GM21529 (cell line): ENCODE data around the gene PLXND1.
A peak's percentile ranks its signal among the peaks of the same experiment; 100 is the strongest.
"Not testable (repeated sequence)": the region's sequence is repeated elsewhere in the genome, so short reads cannot be mapped to it uniquely, and the experiment has no call there.

Experiments
- ATAC-seq: cut with Tn5 transposase; IDR thresholded peaks from one replicate; pipeline ENCODE4 v1.9.1; 2021; ENCODE audit not compliant: unreplicated experiment

PLXND1 gene

DNA sequence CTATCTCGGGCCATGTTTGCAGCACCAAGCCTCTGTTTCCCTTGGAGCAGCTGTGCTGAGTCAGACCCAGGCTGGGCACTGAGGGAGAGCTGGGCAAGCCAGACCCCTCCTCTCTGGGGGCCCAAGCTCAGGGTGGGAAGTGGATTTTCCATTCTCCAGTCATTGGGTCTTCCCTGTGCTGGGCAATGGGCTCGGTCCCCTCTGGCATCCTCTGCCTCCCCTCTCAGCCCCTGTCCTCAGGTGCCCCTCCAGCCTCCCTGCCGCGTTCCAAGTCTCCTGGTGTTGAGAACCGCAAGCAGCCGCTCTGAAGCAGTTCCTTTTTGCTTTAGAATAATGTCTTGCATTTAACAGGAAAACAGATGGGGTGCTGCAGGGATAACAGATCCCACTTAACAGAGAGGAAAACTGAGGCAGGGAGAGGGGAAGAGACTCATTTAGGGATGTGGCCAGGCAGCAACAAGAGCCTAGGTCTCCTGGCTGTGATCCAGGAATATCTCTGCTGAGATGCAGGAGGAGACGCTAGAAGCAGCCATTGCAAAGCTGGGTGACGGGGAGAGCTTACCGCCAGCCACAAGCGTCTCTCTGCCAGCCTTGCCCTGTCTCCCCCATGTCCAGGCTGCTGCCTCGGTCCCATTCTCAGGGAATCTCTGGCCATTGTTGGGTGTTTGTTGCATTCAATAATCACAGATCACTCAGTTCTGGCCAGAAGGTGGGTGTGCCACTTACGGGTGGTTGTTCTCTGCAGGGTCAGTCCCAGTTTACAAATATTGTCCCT is 76.9 kb downstream of the PLXND1 start:
- ATAC-seq, result no peak

DNA sequence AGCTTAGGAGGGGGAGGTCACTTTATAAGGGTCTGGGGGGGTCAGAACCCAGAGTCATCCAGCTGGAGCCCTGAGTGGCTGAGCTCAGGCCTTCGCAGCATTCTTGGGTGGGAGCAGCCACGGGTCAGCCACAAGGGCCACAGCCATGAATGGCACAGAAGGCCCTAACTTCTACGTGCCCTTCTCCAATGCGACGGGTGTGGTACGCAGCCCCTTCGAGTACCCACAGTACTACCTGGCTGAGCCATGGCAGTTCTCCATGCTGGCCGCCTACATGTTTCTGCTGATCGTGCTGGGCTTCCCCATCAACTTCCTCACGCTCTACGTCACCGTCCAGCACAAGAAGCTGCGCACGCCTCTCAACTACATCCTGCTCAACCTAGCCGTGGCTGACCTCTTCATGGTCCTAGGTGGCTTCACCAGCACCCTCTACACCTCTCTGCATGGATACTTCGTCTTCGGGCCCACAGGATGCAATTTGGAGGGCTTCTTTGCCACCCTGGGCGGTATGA is 77.8 kb downstream of the PLXND1 start, which contains the start of gene RHO:
Gene RHO, plus strand, starts transcription at position 51 of the 512 bp plus-strand sequence. Its CDS starts 95 bp downstream, at position 146.
- ATAC-seq, result no peak

DNA sequence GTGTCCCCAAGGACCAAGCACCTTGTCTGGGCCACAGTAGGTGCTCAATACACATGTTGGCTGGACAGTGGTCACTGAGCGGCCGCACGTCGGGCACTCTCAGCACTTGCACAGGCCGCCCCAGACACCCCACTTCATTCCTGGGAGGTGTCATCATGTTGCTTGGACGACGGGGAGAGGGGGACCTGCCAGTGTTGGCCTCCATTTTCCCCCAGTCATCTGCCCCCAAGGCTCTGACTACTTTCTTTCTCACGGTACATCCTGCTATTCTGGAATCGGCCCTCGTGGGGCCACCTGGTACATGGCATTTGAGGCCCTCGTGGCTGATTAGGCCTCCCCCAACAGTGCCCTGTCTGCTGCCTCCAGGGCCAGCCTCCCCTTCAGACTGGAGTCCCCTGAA is 79.2 kb downstream of the PLXND1 start:
- no peak for ATAC-seq

GRCh38 chr3:129526121-129526900 is 80.2 kb downstream of the PLXND1 start:
- peak; percentile 97 for ATAC-seq

- ATAC-seq, result no peak
These were observed 81.0 kb downstream of the PLXND1 start for GRCh38 chr3:129525341-129525968.

GRCh38 chr3:129524081-129524480 is 82.4 kb downstream of the PLXND1 start:
- ATAC-seq, result no peak

DNA sequence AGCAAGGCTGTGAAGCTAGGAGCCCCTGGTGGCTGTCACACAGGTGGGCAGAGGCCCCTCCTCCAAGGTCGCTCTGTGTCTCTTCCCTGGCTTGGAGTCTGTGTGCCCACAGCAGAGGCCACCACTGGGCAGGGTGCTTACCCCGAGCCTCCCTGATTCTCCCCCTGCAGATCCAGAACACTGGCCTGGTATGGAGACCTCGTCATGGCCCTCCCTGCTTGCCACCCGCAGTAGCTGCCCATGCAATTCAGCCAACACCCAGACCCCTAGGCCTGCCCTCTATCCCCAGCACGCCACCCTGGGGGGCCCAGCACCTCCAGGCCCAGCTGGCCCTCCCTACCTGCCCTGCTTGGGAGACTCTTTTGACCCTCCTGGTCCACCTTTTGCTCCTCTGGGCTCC is 83.5 kb downstream of the PLXND1 start:
- no peak for ATAC-seq

DNA sequence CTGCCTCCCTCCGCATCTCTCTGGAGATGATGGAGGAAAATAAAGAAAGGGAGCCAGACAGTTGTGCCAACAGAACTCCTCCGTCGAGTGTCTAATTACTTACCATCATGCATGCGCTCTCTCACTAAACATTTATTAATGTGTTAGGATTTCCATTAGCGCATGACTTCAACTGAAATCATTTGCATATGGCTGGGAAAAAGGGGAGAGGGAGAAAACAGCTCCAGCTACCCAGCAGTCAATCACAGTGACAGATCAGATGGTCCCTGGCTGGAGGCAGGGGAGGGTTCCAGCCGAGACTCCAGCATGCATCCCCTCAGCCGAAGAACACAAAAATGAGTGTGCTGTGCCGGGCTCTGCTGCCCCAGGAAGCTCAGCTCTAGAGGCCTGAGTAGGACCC is 84.9 kb downstream of the PLXND1 start:
- ATAC-seq, result no peak

DNA sequence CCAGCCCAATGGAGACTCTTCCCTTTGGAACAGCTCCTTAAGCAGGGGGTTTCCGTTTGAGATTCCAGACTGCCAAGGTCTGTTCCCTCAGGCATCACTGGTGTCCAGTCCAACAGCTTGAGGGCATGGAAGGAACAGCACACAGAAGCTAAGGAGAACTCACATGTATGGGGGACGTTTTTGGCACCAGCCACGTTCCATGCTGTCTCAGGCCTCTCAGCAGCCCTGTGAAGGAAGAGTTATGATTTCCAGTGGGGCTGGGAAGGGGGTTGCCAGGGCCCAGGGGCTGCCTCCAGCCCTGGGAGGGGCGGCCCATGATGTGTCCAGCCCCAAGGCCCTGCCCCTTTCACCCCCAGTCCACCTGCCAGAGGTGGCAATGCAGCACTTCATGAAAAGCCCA is 85.5 kb downstream of the PLXND1 start:
- no peak for ATAC-seq

DNA sequence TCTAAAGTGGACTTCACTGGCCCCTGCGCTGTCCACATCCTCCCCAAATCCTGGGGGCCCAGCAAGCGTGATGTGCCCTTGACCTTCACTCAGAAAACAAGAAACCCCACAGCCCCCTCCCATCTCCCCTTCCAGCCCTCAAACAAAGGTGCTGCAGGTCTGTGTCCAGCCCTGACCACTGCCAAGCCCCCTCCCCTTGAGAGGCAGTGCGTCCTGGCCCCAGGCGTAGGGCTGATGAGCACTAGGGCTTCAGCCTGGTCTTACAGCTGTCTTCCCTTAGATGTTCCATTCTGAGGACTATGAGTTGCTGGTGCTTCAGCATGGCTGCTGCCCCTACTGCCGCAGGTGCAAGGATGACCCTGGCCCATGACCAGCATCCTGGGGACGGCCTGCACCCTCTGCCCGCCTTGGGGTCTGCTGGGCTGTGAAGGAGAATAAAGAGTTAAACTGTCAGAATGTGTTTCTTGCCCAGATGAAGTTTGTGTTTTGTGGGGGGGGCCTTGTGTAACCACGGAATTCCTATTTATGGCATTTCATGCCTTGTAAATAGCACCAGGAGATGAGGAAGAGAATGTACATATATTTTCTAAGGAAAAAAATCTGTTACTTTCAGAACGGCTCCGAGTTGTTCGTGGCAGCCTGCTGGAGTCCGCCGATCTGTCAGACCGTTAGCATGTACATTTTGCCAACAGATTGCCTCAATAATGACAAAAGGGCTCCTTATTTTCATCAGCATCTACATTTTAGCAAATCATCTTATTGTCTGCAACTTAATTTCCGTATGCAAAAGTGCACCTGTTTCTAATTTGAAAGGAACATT is 86.4 kb downstream of the PLXND1 start:
- no peak for ATAC-seq

GRCh38 chr3:129519449-129519848 is 87.0 kb downstream of the PLXND1 start:
- ATAC-seq, result no peak

GRCh38 chr3:129518581-129518980 is 87.9 kb downstream of the PLXND1 start:
- no peak for ATAC-seq

DNA sequence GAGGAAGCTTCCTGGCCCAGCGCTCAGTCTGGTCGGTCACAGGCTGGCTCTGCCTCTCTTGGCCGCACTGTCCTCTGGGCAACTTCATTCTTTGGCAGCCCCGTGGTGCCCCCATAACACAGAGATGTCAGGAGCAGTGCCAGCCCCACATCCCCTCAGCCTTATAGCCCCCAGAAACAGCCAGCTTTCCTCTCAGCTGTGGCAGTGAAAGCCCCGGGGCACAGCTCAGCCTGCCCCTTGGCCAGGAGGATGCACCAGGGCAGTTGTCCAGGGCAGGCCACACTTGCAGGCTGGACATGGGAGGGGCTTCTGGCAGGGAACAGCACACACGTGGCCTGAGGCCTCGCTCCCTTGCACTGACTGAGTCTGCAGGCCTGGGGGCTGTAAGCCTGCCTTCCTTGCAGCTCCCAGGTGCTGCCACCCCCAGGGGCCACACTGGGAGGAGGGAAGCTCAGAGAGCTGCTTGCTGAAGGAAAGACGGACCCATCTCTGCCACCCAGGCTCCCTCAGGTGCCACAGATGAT is 88.4 kb downstream of the PLXND1 start:
- no peak for ATAC-seq

DNA sequence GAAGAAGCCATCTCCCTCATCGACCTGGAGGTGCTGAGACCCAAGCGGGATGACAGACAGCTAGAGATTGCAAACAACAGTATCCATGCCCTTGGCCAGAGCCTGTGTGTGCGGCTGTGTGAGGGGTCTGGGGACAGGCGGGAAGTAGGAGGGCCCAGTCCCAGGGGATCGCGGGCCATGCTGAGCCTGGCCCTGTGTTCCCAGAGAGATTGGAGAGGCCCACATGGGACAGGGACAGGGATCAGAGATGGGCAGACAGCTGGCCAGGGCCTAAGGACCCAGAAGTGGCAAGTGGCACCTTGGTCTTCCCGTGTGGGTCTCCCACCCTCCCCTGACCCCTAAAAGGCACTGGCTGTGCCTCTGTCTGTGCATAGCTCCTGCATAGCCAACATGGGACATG is 89.0 kb downstream of the PLXND1 start:
- no peak for ATAC-seq

DNA sequence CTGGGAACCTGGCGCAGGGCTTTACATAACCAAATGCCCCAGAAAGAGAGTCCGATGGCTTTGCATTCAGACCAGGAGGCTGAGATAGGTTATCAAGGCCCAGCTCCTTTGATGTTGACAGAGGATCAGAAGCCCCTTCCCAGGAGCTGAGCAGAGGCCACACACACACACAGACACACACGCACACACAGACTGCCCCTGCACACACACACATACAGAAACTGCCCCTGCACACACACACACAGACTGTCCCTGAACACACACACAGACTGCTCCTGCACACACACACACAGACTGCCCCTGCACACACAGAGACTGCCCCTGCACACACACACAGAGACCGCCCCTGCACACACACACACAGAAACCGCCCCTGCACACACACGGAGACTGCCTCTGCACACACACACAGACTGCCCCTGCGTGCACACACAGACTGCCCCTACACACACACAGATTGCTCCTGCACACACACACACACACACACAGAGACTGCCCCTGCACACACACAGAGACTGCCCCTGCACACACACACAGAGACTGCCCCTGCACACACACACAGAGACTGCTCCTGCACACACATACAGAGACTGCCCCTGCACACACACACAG is 90.5 kb downstream of the PLXND1 start:
- not testable (repeated sequence) for ATAC-seq

GRCh38 chr3:129515108-129515820 is 91.2 kb downstream of the PLXND1 start:
- not testable (repeated sequence) for ATAC-seq

DNA sequence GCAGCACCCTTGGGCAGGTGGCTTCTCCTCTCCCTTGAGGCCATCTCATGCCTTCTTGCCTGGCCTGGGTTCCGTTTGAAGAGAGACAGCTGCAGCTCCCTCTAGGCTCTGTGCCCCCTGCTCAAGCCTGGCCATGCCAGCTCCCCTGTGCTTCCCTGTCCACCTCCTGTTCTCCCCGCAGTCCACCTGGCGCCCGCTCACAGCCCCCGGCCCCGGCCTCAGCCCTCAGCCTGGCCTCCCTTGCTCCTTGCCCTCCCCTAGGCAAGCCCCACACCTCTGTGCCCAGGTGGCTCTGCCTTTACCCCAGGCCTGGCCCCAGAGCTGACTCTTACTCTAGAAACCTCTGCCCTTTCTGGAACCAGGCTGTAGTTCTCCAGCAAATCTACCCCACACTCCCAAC is 91.9 kb downstream of the PLXND1 start:
- no peak for ATAC-seq

DNA sequence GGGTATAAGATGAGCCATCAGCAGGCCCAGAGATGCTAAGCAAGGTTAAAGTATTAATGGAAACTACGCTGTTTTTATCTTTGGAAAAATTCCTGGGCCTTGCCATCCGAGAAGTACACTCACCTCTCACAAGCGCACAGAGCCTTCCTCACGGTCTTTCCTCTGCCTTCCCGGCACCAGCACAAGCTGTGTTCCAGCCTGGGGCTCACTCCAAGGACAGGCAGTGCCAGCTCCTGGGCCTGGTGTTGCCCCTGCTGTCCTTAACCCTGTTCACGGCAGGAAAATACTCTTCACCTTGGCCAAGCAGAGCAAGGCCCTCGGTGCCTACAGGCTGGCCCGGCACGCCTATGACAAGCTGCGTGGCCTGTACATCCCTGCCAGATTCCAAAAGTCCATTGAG is 92.4 kb downstream of the PLXND1 start:
- no peak for ATAC-seq

- no peak for ATAC-seq
These were observed 92.8 kb downstream of the PLXND1 start for GRCh38 chr3:129513705-129514104.
